ENCODE data around the gene MRPS12.
"Not testable (repeated sequence)": the region's sequence is repeated elsewhere in the genome, so short reads cannot be mapped to it uniquely, and the experiment has no call there.

- not testable (repeated sequence) for TF ChIP-seq CTCF (conservative IDR thresholded peaks at IDR 0.05); EZH2 (IDR thresholded peaks at IDR 0.05; ENCODE audit: low read depth)
Measured at GRCh38 chr19:38966149-38966548, 35.4 kb downstream of the MRPS12 start.

All from PC-9 (cell line).